Measurements from ENCODE around the gene NUP58.
"Not testable (repeated sequence)": the region's sequence is repeated elsewhere in the genome, so short reads cannot be mapped to it uniquely, and the experiment has no call there.

NUP58 gene

GRCh38 chr13:25306671-25307464 is 5.4 kb downstream of the NUP58 start:
- DNase-seq = no peak

GRCh38 chr13:25310891-25311290 is 9.5 kb downstream of the NUP58 start:
- DNase-seq = no peak

GRCh38 chr13:25318946-25319345 is 17.5 kb downstream of the NUP58 start:
- not testable (repeated sequence) for DNase-seq

GRCh38 chr13:25319771-25320170 is 18.3 kb downstream of the NUP58 start:
- DNase-seq = no peak

DNA sequence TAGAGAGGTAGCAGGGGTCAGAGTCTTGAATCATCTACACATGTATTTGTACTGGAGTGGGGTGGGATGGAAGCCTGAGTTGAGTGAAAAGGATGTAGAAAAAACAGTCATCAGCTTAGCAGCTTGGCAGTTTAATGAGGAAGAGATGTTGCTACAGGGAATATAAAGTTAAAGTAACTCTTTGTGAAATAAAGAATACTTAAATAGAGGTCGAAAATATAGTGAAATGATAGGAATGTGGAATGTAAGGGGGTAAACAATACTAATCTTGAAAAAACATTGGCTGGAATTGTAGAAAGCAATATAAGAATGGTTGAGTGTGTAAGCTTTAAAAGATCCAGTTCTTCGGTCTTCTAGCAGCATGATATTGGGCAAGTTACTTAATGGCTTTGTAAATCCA is 22.7 kb downstream of the NUP58 start:
- no peak for DNase-seq

DNA sequence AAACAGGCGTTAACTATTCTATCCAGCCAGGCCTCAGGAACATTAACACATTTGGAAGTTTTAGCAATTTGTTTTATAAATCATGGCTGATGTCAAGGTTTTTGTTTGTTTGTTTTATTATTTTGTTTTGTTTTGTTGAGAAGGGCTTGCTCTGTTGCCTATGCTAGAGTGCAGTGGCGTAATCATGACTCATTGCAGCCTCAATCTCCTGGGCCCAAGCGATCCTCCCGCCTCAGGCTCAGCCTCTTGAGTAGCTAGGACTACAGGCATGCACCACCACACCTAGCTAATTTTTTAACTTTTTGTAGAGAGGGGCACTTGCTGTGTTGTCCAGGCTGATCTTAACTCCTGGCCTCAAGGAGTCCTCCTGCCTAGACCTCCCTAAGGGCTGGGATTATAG is 28.3 kb downstream of the NUP58 start:
- DNase-seq = no peak

GRCh38 chr13:25330541-25330940 is 29.1 kb downstream of the NUP58 start:
- no peak for DNase-seq

DNA sequence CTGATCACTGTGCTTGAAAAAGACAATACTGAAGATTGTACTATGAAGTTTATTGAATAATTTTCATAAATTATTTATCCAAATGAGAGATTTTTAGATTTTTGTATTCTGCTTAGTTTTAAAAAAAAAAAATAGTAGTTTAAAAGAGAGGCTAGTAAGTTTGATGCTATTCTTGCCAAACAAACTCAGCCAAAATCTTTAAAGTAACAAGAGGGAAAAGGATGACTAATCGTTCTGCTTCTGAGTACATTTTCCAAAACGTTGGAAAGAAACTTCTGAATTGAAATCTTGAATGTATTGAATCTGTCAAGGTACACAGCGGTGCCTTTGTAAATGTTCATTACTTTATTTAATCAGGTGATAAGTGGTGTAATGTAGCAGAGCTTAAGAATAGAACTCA is 34.4 kb downstream of the NUP58 start:
- no peak for DNase-seq

DNA sequence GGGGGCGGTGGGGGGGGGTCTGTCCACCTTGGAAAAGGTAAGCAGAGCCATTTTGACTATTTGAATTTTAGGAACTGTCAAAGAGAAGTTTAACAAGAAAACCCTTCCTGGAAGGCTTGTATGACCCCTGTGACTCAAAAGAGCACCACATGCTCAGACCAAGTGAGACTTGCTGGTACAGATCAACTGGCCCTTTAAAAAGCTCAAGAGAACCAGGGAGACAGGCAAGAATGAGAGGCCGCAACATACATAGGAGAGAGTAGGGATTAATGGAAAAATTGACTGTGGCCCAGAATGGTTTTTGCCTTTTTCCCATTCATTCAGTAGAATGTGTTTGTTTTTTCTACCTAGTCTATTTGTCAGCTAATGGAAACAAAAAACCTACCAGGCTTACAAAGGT is 44.2 kb downstream of the NUP58 start:
- no peak for DNase-seq

DNA sequence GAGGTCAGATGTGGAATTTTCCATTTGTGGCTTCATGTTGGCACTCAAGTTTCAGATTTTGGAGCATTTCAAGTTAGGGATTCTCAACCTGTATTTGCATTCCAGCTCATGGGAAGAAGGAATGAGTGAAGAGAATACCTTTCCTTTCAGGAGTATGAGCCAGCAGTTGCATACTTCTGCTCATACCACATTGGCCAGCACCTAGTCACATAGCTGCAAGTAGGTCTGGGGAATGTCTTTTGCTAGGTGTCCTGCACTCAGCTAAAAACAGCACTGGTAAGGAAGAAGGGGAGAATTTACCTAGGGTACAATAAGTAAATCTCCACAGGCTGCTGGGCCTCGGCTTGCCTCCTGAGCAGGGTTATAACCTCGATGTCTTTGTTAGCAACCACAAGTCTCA is 45.7 kb downstream of the NUP58 start:
- DNase-seq = no peak

GRCh38 chr13:25351404-25351803 is 50.0 kb downstream of the NUP58 start:
- DNase-seq = no peak

DNA sequence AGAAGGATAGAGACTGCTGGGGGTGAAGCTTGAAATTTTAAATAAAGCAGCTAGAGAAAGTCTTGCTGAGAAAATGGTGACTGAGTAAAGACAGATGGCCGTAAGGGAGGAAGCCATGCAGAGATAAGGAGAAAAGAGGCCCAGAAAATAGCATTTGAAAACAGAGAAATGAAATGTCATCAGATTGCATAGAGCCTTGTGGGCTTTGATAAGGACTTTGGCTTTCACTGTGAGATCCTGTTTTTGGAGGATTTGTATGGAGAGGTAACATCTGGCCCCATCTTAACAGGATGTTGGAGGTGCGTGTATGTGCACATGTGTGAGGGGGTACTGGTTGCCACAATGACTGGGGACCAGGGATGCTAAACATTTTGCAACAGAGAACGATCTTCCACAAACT is 50.8 kb downstream of the NUP58 start:
- no peak for DNase-seq

DNA sequence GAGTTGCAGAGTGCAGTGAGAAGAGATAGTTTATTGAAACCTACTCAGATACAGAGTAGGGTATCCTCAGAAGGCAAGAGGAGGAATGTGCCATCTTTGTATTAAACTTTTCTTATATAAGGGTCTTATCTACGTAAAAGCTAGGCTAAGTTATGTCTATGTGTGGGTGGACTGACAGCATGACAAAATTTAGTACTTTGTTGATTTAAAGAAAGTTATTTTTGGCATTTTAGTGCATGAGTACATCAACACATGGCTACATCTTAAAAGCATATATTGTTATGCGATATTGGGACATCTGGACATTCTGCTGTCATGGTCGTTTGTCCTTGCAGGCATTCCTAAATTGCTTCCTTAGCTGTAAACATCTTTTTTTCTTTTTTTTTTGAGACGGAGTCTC is 51.4 kb downstream of the NUP58 start:
- DNase-seq = no peak

DNA sequence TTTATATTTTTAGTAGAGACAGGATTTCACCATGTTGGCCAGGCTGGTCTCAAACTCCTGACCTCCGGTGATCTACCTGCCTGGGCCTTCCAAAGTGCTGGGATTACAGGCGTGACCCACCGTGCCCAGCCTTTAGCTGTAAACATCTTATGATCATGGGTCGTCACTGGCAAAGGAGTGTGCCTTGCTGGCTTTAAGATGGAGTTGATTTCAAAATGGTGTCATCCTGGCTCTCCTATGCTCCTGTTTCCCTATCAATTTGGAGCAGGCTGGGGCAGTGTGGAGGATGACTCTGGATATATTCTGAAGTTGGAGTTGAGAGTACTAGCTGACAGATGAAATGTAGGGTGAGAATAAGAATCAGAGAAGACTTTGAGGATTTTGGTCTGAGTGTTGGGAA is 51.9 kb downstream of the NUP58 start:
- DNase-seq = no peak

- no peak for DNase-seq
These were observed 53.0 kb downstream of the NUP58 start for GRCh38 chr13:25354377-25354776.

DNA sequence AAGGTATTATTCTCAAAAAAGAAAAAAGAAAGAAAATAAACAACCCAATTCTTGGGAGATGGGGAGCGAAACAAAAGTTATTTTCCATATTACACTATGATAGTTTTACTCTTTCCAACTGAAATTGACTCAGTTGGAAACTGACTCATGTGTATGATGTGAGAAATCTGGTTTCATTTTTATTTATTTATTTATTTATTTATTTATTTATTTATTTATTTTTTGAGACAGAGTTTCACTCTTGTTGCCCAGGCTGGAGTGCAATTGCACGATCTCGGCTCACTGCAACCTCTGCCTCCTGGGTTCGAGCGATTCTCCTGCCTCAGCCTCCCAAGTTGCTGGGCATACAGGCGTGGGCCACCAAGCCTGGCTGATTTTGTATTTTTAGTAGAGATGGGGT is 59.0 kb downstream of the NUP58 start:
- not testable (repeated sequence) for DNase-seq

- DNase-seq = no peak
These were observed 64.4 kb downstream of the NUP58 start for GRCh38 chr13:25365720-25366235.

DNA sequence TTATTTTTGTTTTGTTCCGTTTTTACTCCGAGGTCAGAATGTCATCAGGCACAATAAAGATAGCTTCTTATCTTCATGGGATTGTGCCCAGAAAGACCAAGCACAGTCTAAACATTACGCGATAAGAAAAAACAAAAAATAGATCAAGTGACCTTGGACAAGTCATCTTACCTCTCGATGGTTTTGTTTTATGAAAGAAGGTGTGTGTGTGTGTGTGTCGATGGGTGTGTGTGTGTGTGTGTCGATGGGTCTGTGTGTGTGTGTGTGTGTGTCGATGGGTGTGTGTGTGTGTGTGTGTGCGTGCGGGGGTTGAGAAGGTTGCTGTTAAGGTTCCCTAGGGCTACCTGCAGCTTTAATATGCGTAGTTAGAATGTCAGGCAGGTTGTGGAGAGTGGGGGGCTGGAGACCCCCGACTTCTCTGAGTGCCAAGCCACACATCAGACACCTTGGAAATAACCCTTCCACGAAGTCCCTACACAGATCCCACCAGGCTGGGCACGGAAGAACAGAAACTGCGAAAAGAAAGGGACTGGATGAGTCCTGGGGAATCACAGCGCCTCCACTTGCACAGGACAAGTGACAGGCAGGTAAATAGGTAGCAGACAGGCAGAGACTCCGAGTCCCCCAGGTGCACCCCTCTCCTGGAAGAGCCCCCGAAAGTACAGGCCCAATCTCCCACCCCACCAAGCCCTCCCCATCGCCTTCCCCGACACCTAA is 69.9 kb downstream of the NUP58 start:
- DNase-seq = no peak

- no peak for DNase-seq
These were observed 70.5 kb downstream of the NUP58 start, which contains the start of gene ATP8A2 for GRCh38 chr13:25371875-25372283. TSS of gene ATP8A2 (plus strand) at chr13:25371974. CDS start at chr13:25372213, 239 bp downstream.

- DNase-seq = no peak
These were observed 71.1 kb downstream of the NUP58 start for GRCh38 chr13:25372284-25373081.

DNA sequence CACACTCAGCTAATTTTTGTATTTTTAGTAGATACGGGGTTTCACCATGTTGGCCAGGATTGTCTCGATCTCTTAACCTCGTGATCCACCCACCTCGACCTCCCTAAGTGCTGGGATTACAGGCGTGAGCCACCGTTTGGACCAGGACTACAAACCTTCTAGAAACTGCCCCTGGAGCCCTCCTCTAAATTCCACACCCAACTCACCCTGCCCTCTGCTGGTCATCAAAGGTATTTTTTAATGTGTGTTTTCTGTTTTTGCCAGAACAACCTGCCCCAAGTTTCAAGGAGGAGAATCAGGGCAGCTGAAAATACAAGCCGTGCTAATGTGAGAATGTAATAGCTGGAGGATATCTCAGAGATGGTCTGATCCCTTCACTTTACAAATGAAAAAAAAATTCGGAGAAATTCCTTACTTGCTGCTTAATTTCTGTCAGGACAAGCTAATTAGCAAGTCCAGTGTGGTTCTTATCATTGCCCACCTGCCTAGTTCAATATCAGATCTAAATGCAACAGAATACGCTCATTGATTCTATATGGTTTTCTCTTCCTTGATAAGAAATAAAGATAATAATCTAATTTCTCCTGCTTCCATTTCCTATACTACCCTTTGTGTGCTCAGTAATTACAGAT is 74.4 kb downstream of the NUP58 start:
- no peak for DNase-seq

GRCh38 chr13:25377244-25377962 is 76.0 kb downstream of the NUP58 start:
- DNase-seq = no peak

Measured in activated gamma-delta T cell (primary cell).